Stimulated activated naive CD4-positive, alpha-beta T cell treated with Interleukin-2 at 50 U/mL for 16 hours (primary cell): Measurements from ENCODE around the gene FBXW7.
"Not testable (repeated sequence)": the region's sequence is repeated elsewhere in the genome, so short reads cannot be mapped to it uniquely, and the experiment has no call there.

Experiments
- DNase-seq: peaks from one replicate; lab custom pipeline; 2025; lab: John Stamatoyannopoulos, UW

The FBXW7 gene, protein sequence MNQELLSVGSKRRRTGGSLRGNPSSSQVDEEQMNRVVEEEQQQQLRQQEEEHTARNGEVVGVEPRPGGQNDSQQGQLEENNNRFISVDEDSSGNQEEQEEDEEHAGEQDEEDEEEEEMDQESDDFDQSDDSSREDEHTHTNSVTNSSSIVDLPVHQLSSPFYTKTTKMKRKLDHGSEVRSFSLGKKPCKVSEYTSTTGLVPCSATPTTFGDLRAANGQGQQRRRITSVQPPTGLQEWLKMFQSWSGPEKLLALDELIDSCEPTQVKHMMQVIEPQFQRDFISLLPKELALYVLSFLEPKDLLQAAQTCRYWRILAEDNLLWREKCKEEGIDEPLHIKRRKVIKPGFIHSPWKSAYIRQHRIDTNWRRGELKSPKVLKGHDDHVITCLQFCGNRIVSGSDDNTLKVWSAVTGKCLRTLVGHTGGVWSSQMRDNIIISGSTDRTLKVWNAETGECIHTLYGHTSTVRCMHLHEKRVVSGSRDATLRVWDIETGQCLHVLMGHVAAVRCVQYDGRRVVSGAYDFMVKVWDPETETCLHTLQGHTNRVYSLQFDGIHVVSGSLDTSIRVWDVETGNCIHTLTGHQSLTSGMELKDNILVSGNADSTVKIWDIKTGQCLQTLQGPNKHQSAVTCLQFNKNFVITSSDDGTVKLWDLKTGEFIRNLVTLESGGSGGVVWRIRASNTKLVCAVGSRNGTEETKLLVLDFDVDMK

DNA sequence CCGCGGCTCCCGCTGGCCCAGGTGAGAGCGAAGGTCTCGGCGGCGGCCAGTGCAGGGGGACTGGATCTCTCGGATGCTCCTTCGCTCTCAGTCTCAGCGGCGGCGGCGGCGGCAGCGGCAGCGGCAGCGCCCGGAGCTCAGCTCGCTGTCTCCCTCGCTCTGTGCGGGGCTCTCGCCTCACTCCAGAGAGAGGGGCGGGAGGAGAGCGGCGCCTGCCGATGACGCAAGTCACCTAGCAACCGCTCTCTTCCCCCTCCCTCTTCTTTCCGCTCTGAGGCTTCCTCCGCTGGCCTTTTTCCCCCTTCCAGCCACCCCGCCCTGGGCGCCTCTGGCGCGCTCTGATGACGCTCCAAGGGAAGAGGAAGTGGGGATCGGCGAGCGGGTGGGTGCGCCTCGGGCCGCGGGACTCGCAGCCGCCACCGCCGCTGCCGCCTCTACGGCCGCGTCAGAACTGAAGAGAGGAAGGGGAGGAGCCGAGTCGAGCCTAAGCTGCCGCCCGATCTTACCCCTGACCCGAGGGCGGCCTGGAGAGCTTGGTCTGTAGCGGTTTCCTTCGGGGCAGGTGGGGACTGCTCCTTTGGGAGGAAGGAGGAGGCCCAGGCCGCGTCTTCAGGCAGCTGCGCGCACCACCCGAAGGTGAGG, at the start of gene FBXW7:
Gene FBXW7 (minus strand): TSS at position 190 of the 642 bp plus-strand sequence. CDS start 124,289 bp downstream, outside the sequence.
- DNase-seq, result peak; percentile 99

DNA sequence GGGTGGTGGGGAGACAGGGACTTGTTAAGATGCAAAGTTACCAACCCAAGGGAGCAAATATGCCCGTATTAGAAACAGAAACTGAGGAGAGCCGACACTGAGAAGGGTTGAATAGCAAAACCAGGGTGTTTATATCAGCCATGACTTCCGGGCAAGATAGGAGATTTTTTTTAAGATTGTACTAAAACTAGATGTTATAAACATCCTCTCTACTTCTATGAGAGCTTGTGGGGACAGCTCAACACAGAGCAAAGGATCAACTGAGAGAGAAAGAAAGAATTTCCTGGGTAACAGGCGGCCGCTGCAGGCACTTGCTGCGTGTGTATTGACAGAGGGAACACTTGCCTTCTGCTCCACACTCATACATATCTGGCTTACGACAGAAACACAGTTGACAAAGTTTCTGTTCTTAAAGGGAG, 49.1 kb upstream of the FBXW7 start:
- DNase-seq, result no peak

DNA sequence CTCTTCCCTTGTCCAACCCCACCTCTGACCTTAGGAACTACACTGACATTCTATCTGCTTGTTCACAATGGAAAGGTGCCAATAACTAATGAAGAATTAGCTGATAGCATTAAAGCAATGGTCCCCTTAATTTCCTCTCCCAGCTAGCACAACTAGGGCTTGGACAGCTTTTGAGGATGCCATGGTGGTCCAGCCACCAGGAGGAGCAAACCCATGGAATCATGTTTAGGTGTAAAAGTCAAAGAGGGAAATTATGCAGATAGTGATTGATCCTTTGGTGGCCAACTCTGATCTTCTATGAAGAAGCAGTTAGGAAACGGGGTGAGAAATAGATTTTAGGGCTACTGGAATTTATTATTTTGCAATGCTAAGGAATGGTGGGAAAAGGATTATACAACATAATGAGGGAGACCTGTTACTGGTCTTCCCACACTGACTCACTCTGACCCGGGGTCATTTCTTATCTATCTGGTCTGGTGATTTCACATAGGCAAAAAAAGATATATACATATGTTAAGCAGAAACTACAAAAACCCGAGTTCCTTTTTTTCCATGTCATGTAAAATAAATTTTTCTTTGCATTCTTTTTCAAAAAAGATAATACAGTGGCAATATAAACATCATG, 45.8 kb upstream of the FBXW7 start:
- DNase-seq, result no peak

DNA sequence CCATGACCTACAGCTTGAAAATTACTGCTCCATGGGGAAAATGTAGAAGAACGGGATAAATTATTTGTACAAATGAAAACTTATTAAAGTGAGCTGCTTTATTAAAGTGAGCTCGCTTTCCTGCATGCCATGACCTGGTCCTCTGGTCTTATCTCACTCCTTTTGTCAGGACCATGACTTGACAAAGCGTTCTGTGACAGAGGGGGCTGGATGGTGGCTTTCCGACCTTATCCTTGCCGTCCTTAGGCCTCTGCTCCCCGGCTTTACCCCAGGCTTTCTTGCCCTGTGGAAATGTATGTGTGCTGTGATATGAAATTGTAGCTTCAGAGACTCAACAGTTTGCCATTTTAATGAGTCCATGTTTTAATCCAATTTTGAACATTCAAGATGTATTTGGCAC, 44.0 kb upstream of the FBXW7 start:
- no peak for DNase-seq

DNA sequence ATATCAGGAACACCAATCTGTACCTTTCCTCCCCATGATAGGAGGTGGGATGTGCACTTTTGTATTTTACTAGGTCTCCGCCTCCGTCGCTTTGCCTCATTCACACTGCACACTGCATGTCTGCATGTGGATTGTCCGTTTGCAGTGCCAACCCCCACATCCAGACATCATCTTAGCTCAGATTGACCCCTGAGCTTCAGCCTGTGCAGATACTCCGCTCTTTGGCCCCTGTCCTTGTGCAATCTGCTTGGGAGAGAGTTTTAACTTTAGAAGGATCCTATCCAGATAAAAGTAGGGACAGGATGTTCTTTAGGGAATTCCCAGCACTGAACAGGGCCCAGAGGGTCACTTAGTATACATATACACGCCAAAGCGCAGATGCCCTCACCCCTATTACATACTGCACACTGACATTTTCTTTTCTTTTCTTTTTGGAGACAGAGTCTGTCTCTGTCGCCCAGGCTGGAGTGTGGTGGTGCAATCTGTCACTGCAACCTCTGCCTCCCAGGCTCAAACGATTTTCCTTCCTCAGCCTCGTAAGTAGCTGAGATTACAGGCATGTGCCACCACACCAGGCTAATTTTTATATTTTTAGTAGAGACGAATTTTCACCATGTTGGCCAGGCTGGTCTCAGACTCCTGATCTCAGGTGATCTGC, 43.3 kb upstream of the FBXW7 start:
- DNase-seq, result no peak

DNA sequence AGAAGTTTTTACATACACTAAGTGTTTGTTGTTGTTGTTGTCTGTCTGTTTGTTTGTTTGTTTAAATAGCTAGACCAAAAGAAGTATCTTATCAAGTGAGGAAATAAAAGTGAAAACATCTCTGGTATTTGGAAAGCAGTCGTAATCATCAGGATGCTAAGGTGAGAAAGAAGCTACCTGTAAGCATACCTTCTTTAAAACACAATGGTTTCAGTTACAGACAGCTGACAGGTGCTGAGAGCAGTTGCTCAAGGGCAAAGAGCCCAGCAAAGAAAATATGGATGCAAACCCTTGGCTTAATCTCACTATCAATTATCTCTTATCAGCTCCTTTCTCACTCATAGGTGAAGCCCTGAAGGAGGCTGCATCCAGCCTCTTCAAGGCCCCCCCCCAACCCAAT, 42.8 kb upstream of the FBXW7 start:
- no peak for DNase-seq

DNA sequence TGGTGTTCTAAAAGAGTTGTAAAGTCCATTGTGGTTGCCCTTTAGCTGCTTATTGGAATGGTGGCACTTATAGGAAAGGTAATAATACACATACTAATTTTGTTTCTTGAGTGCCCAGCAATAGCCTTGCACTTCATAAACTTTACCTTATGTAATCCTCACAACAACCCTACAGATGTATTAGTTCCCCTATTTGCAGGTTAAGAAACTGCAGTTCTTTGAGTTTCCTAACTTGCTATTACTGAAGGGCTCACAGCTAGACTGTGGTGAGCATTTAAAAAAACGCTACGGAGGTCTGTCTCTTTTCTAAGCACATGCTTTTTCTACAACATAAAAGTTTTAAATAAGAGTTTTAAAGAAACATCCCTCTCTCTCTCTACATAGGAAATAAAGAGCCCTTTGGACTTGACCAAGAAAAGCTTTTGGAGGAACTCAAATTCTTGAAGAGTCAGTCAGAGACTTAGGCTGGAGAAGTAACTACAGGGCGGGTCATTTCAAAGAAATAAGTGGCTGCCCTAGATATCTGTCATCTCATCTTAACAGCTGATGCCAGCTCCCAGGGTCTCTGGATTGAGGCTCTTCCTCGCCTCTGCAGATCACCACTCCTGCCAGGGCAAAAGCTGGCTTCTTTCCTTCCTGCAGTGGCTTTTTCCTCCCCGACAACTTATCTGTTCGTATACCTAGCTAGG, 42.0 kb upstream of the FBXW7 start:
- DNase-seq, result no peak

DNA sequence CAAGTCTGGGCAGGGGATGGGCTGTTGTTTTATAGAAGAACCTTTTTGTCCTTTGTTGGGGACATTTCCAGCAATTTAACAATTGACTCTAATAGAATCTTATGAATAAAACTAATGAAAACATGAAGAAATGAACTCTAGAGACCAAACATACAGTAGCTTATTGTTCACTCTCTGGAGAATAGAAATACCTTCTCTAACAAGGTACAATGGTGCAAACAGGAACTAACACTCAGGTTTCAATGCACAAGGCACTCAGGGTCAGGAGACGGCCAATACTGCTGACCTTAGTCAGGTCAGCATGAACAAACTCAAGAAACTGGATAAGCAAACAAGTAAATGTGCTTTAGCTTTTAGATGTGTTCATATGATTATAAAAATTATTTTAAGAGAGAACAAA, 39.6 kb upstream of the FBXW7 start:
- DNase-seq, result no peak

DNA sequence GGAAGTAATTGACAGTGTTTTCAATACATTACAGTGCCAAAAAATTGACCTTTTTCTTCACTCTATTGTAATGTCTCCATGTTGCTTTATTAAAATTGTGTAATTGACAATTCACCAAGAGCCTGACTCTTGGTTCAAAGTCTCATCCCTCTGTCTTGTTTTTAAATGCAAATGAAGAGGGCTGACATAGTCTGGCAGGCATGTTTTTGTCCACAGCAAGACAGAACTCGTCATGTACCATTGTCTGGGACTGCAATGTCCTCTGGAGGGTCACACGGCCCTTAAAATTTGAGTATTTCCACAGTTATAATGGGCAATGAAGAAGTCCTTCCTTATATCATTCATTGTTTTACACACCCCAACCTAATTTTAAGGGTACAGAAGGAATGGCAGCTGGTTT, 38.0 kb upstream of the FBXW7 start:
- no peak for DNase-seq

DNA sequence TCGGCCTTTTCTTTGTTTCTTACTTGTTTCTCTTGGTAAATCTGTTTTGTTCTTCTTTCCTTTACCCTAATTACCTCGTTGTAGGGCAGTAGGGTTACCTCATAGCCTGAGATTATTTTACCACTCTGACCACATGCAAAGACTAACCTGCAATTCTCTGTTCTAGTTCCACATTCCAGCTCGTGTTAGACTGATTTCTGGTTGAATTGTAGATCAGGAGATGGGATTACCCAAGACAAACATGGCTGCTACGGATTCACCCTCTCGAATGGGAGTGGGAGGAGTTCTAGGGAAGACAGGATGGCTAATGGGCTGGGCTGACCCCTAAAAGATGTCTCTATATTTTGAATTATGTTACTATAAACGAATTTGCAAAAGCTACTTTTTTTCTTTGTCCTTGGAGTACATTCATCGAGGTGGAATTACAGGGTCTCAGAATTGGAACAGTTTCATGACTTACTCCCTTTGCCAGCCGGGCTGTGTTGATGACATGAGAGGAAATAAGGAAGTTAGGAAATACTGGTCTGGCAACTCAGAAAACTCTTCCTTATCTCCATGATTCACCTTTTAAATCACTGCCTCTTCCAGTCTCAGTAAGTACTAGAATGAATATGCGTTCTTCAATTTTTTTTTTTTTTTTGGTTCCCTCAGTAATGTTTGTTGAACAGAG, 36.7 kb upstream of the FBXW7 start:
- no peak for DNase-seq

DNA sequence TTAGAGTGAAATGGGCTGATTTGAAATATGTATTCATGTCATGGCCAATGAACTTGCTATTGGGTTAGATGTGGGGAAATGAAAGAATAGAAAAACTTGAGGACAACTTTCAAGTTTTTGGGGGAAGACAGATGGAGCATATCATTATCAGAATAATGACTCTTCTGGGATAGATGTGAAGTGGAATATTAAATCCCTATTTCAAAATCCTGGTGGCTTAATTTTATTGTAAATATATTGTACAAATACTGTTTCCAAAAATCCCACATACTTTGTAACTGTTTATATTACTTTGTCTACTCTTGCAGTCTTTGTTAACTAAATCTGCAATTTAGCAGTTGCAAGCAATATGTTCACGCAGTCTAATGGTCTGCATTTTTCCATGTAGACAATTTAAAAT, 35.9 kb upstream of the FBXW7 start:
- DNase-seq, result no peak

DNA sequence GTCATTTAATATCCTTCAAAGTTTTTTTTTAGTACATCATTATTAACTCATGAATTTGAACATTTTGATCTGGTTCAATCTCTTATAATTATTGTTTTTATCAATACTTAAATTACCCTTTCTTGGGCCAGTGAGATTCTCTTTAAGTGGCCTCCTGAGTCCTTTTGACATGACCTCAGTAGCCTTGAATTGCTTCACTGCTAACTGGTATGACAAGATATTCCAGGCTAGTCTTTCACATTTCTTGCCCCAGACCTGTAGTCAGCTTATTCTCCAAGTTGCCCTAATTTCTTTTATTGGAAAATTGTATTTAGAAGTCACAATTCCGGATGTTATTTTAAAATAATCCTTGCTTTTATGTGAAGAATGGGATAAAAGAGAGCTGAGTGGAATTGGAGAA, 35.4 kb upstream of the FBXW7 start:
- DNase-seq, result no peak

DNA sequence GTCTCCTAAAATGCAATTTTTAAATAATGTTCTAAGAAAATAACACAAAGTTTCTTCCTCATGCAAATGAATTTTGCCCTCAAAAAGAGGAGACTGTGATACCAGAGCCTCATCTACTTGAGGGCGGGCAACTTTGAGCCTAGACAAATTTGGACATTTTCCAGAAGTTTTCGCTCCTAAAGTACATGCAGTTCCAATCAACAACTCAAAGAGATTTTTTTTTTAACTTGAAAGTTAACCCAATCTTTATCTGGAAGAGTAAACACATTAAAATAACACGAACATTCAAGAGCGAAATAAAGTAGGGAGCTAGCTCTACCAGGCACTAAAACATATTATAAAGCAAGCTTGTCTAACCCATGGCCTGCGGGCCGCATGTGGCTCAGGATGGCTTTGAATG, 29.4 kb upstream of the FBXW7 start:
- DNase-seq, result no peak

DNA sequence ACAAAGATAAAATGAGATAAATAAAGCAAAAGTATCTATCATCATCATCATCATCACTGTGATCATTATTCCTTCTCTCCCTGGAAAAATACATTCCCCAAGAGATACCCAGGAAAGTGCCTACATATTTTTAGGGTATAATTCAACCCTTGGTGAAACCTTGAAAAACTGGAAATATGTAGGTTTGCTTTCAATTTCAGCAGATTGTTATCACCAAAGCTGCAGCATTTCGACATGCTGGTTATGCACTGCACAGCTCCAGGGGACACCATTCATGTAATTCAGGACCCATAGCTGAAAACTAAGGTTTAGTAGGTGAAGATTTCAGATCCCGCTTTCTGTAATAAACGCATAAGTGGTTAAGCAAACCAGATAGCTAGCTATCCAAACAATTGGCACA, 28.4 kb upstream of the FBXW7 start:
- DNase-seq, result no peak

DNA sequence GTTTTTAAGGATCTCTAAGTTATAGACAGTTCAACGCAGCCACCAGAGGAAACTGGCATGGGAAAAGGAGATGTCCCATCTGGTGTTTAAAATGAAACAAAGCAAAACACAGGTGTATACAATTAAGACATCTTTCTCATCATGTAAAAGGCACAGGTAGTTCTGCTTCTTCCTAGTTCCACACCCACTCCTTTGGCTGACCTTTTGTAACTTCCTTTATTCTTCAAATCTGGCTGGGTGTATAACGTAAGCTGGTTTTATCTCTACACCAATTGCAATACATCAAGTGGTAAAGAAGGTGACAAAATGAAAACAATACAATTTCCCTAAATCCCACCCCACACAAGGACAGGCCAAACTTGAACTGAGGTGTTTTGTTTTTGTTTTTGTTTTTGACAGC, 27.3 kb upstream of the FBXW7 start:
- DNase-seq, result no peak

DNA sequence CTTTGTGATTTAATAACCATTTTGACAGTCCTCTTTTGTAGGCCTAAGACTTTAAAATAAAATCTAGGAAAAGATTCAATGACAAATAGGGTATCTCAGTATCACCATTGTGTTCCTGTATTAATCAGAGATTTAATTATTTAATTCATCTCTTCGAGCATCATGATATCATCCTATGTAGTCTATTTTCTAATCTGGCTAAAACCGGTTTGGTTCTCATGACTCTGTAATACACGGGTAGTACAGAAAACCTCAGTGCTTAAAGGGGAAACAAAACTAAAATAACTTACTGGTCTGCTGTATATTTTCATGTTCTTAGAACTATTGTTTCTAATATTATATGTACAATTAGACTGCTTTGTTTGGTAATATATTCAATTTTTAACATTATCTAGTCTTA, 23.7 kb upstream of the FBXW7 start:
- no peak for DNase-seq

DNA sequence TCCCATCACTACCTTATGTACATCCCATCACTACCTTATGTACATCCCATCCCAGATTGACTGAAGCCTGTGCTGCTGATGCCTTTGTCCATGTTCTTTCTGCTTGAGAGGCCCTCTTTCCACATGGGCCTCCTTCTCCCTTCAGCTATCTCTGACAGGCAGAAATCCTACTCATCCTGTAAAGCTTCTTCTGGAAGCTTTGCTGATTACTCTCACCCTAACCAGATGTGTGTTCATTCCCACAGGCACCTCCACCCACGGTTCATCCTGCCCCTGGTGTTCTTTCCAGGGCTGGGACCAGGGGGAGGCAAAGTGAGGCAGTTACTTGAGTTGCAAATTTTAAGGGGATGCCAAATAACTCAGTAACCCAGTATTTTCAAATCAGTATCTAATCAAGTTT, 22.5 kb upstream of the FBXW7 start:
- DNase-seq, result no peak

DNA sequence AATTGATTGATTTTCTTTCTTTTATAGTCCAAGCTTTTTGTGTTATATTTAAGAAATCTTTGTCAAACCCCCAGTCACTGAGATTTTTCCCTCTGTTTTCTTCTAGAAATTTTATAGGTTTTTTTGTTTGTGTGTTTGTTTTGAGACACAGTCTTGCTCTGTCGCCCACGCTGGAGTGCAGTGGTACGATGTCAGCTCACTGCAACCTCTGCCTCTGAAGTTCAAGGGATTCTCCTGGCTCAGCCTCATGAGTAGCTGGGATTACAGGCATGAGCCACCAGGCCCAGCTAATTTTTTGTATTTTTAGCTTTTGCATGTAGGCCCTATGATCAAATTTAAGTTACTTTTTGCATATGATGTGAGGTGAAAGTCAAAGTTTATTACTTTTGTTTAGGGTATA, 20.9 kb upstream of the FBXW7 start:
- DNase-seq, result no peak

DNA sequence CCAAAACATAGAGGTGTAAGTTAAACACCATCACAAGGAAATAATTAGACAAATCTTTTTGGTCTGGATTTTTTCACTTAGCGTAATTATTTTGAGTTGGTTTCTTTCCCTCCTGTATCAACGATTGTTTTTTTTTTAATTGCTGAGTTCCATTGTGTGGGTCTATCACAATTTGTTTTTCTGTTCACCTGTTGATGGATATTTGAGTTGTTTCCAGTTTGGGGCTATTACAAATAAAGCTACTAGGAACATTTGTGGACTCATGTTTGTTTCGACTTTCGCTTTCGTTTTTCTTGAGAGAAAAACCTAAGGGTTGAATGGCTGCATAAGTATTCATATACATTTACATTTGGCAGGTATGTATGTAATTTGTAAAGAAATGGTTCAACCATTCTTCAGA, 20.4 kb upstream of the FBXW7 start:
- no peak for DNase-seq

DNA sequence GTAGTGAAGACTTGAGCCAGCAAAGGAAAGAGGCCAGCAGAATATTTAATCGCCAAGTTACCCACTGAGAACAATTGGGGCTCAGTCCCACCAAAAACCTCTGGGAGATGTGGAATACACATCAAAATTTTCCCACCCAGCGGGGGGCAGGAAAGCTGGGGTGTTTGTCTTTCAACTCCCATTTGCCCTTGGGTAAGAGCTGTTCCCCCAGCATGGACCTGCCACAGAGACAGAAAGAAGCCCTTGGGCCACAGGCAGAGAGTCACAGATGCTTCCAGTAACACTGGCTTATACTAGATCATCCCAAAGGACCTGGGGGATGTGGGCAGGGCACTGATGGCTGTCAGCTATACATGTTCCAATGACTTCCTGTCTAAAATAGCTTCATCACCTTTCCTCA, 18.9 kb upstream of the FBXW7 start:
- no peak for DNase-seq

DNA sequence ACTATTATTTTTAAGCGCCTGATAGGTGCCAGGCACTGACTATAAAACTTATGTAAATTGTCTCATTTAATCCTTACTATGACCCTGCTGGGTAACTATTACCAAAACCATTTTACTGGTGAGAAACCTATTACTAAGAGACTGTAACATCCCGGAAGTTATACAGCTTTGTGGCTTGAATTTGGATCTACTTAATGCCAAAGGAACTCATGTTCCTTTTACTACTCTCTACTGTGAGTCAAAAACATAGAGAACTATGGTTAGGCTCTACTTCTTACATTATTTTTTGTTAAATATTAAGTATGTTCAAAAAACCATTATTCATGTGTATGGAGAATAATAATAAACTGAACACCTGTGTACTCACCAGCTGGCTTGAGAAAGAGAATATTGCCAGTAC, 14.8 kb upstream of the FBXW7 start:
- not testable (repeated sequence) for DNase-seq
